Measurements from ENCODE around the gene DNAJC22.
"Not testable (repeated sequence)": the region's sequence is repeated elsewhere in the genome, so short reads cannot be mapped to it uniquely, and the experiment has no call there.

- not testable (repeated sequence) for TF ChIP-seq CTCF (IDR thresholded peaks at IDR 0.05 in 8 of 11, conservative IDR thresholded peaks at IDR 0.05 in 3 of 11); POLR2A (IDR thresholded peaks at IDR 0.05)
Observed at GRCh38 chr12:49317118-49317517, 29.6 kb upstream of the DNAJC22 start.

All from spleen (tissue), 7 donors.